Tibial artery (tissue), 4 donors: ENCODE measurements around the gene PINK1.

ENCODE experiments used
- DNase-seq, 2 donors: peaks; one replicate each; pipeline ENCODE4 v3.0.0-alpha.2; 2019
- H3K27ac ChIP-seq, 2 donors: fragments of 200-600 bp; sonication (generic) in 1 of 2; 1 replicate in 1 of 2; 2 replicates in 1 of 2; pipeline ENCODE4 v1.5.1; 2018 to 2019; ENCODE audit warnings: mild to moderate bottlenecking in 1 of 2
- H3K27me3 ChIP-seq, 2 donors: fragments of 200-600 bp; sonication (generic) in 1 of 2; one replicate each; pipeline versions ENCODE4 v1.5.1 to v1.6.0; 2016 to 2019
- H3K36me3 ChIP-seq, 3 donors: fragments of 200-600 bp; sonication (generic) in 2 of 3; one replicate each; pipeline ENCODE4 v1.5.1; 2016 to 2019; ENCODE audit warnings: mild to moderate bottlenecking in 2 of 3
- H3K4me1 ChIP-seq, 4 donors: fragments of 200-600 bp; sonication (generic) in 2 of 4; 1 replicate in 3 of 4; 2 replicates in 1 of 4; pipeline ENCODE4 v1.5.1; 2016 to 2019
- H3K4me3 ChIP-seq, 2 donors: fragments of 200-600 bp; sonication (generic) in 1 of 2; 1 replicate in 1 of 2; 2 replicates in 1 of 2; pipeline ENCODE4 v1.5.1; 2018 to 2019; ENCODE audit warnings: mild to moderate bottlenecking in 2 of 2
- H3K9me3 ChIP-seq, 3 donors: fragments of 200-600 bp; sonication (generic) in 1 of 3; one replicate each; pipeline ENCODE4 v1.5.1; 2016 to 2019
- CTCF ChIP-seq, 2 experiments: fragments of 200-600 bp in 1 of 2; fragments of 450-650 bp in 1 of 2; IDR thresholded peaks; one replicate each; pipeline ENCODE4 v1.5.1; 2017 to 2019; ENCODE audit warnings: antibody characterized with exemption in 2 of 2, mild to moderate bottlenecking in 1 of 2, moderate library complexity in 1 of 2
- intact Hi-C: fragments of 100-400 bp; cut with DNase I; formaldehyde crosslinking; loops from one replicate; pipeline ENCODE4 v1.15.0; 2023; ENCODE audit warnings: low total_unique reads

PINK1 gene

GRCh38 chr1:20597650-20598049 lies 35.6 kb upstream of the PINK1 start:
- Histone ChIP-seq H3K27me3 (peaks cover 0 to 19% of the 10 kb centered on the region in 2 donors), H3K4me1 (no peaks in the 10 kb centered on the region), H3K9me3 (no peaks in the 10 kb centered on the region), H3K27ac (no peak overlapping the region), H3K4me3 (no peak overlapping the region), H3K36me3 (no peaks in the 10 kb centered on the region)
- intact Hi-C loops, result no loop called here
- no peak for DNase-seq
- no peak for TF ChIP-seq CTCF (IDR thresholded peaks at IDR 0.05)

- H3K36me3 ChIP-seq, result no peaks in the 10 kb centered on the region
- intact Hi-C loops, result no loop called here
- TF ChIP-seq CTCF (IDR thresholded peaks at IDR 0.05), result no peak
- no peaks in the 10 kb centered on the region for H3K4me1 ChIP-seq
- no peak overlapping the region for H3K4me3 ChIP-seq
- no peak for DNase-seq
- peaks cover 0 to 13% of the 10 kb centered on the region in 2 donors for H3K27me3 ChIP-seq
- H3K9me3 ChIP-seq, result no peaks in the 10 kb centered on the region
- no peak overlapping the region for H3K27ac ChIP-seq
These were observed 33.1 kb upstream of the PINK1 start for GRCh38 chr1:20600156-20600555.

GRCh38 chr1:20601129-20601825 lies 32.0 kb upstream of the PINK1 start:
- intact Hi-C loops, result no loop called here
- TF ChIP-seq CTCF (IDR thresholded peaks at IDR 0.05), result no peak
- no peak overlapping the region for H3K27ac ChIP-seq
- no peaks in the 10 kb centered on the region for H3K4me1 ChIP-seq
- no peaks in the 10 kb centered on the region for H3K9me3 ChIP-seq
- no peaks in the 10 kb centered on the region for H3K36me3 ChIP-seq
- peaks cover 0 to 6% of the 10 kb centered on the region in 2 donors for H3K27me3 ChIP-seq
- H3K4me3 ChIP-seq, result no peak overlapping the region
- DNase-seq, result no peak

GRCh38 chr1:20602851-20603450 lies 30.3 kb upstream of the PINK1 start:
- peaks cover 0 to 12% of the 10 kb centered on the region in 2 donors for H3K27me3 ChIP-seq
- no peaks in the 10 kb centered on the region for H3K36me3 ChIP-seq
- intact Hi-C loops, result no loop called here
- H3K4me1 ChIP-seq, result no peaks in the 10 kb centered on the region
- no peak for TF ChIP-seq CTCF (IDR thresholded peaks at IDR 0.05)
- no peak for DNase-seq
- H3K9me3 ChIP-seq, result no peaks in the 10 kb centered on the region
- no peak overlapping the region for H3K4me3 ChIP-seq
- H3K27ac ChIP-seq, result no peak overlapping the region

- no peak for DNase-seq
- Histone ChIP-seq H3K4me3 (no peak overlapping the region), H3K27ac (no peak overlapping the region), H3K27me3 (peaks cover 0 to 15% of the 10 kb centered on the region in 2 donors), H3K36me3 (no peaks in the 10 kb centered on the region), H3K4me1 (no peaks in the 10 kb centered on the region), H3K9me3 (no peaks in the 10 kb centered on the region)
- intact Hi-C loops, result loop anchor here (1.0 kb wide), 1 partner anchor 45 kb away; no protein-coding TSS in a partner anchor
- no peak for TF ChIP-seq CTCF (IDR thresholded peaks at IDR 0.05)
These were observed 29.5 kb upstream of the PINK1 start for GRCh38 chr1:20603504-20604464.
